Neutrophil (primary cell): ENCODE data around the gene C17orf113.

Experiments
- H3K27ac ChIP-seq: fragments of 200-600 bp; sonication (generic); 2 replicates; pipeline ENCODE4 v1.5.1; 2016; ENCODE audit warnings: mild to moderate bottlenecking, moderate library complexity
- H3K27me3 ChIP-seq: fragments of 200-600 bp; sonication (generic); 2 replicates; pipeline ENCODE4 v1.6.0; 2016; ENCODE audit warnings: mild to moderate bottlenecking
- H3K36me3 ChIP-seq: fragments of 200-600 bp; sonication (generic); 2 replicates; pipeline ENCODE4 v1.5.1; 2017
- H3K4me1 ChIP-seq, 2 experiments: fragments of 200-600 bp in 1 of 2; sonication (generic) in 1 of 2; 1 replicate in 1 of 2; 2 replicates in 1 of 2; pipeline versions ENCODE4 v1.5.1 to v1.6.1; 2013 to 2016; ENCODE audit warnings: low read depth in 1 of 2, low read length in 1 of 2, mild to moderate bottlenecking in 1 of 2, moderate library complexity in 1 of 2; ENCODE audit not compliant: control insufficient read depth in 1 of 2, insufficient read depth in 1 of 2
- H3K4me3 ChIP-seq, 2 experiments: fragments of 200-600 bp in 1 of 2; sonication (generic) in 1 of 2; 1 replicate in 1 of 2; 2 replicates in 1 of 2; pipeline ENCODE4 v1.5.1; 2013 to 2016; ENCODE audit warnings: low read depth in 1 of 2, low read length in 1 of 2, mild to moderate bottlenecking in 1 of 2, moderate library complexity in 1 of 2
- H3K9me3 ChIP-seq: fragments of 200-600 bp; sonication (generic); 2 replicates; pipeline ENCODE4 v1.5.1; 2016
- TF ChIP-seq, protein P1 (sequence below): fragments of 200-600 bp; sonication (generic); IDR thresholded peaks from 2 replicates; pipeline ENCODE4 v1.5.1; 2016; ENCODE audit warnings: antibody characterized with exemption

The C17orf113 gene

DNA sequence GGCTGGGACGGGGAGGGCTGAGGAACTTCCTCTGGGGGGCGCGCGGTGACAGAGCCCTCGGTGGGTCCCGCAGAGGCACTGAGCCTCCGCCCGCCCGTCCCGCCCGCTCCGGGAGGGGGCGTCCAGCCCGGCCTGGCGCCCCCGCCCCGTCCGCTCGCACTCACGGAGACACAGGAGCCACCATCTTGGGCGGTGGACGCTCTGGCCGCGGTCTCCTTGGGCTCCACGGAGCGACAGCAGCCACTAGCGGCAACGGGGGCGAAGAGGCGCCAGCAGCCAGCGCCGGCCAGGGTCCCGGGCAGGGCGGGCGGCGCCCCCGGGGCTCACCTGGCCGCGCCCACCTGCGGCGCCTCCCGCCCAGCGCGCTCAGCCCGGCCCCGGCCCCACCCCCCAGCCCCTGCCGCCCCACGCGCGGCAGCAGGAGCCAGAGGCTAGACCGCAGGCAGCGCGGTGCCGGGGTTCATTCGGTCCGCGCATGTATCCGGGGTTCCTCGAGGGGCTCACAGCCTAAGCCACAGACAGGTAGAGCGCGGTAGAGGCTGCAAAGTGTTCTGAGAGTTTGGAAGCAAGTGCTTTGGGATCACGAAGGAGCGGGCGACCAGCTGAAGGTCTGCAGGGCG lies at the start of gene C17orf113:
C17orf113 (minus strand) TSS at position 209 of the 620 bp plus-strand sequence. CDS start 7,225 bp downstream, outside the sequence.
- TF ChIP-seq, protein P1, sequence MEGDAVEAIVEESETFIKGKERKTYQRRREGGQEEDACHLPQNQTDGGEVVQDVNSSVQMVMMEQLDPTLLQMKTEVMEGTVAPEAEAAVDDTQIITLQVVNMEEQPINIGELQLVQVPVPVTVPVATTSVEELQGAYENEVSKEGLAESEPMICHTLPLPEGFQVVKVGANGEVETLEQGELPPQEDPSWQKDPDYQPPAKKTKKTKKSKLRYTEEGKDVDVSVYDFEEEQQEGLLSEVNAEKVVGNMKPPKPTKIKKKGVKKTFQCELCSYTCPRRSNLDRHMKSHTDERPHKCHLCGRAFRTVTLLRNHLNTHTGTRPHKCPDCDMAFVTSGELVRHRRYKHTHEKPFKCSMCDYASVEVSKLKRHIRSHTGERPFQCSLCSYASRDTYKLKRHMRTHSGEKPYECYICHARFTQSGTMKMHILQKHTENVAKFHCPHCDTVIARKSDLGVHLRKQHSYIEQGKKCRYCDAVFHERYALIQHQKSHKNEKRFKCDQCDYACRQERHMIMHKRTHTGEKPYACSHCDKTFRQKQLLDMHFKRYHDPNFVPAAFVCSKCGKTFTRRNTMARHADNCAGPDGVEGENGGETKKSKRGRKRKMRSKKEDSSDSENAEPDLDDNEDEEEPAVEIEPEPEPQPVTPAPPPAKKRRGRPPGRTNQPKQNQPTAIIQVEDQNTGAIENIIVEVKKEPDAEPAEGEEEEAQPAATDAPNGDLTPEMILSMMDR = no peak
- H3K27me3 ChIP-seq = peaks cover 68% of the 10 kb centered on the region
- H3K4me3 ChIP-seq = peak within 1 kb of the TSS in 1 of 2 experiments; percentile 54
- H3K27ac ChIP-seq = no peak within 1 kb of the TSS
- peaks cover 10 to 11% of the 10 kb centered on the region in 2 experiments for H3K4me1 ChIP-seq
- no peaks in the 10 kb centered on the region for H3K36me3 ChIP-seq
- H3K9me3 ChIP-seq = no peaks in the 10 kb centered on the region

DNA sequence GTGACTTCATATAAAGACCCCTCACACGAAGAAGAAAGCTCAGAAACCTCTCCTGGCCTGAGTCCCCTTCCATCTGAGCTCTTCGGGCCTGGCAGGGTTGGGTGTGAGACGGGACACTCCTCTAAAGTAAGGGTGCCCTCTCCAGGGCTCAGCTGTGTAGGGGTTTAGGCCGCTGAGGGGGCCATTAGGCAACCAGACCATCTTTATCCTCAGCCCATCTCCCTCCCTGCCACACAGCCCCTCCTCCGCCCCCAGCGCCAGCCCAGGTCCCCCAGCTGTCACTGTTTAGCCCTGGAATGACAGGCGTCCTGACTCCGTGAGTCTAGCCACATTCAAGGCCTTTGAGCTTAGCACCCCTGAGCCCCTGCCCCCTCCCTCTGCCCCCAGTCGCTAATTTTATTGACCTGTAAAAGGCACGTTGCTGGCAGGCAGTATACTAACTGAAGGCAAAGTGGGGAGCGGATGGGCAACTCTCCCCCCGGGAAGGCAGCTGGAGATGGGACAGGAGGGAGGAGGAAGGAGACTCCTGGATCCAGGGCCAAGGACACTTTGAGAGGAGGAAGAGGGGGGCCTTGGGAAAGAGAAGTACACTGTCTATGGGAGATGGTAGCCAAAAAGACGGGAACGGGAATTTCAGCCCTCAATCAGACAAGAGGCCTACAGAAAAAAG lies 48.5 kb upstream of the C17orf113 start:
- Histone ChIP-seq H3K27me3 (peaks cover 35% of the 10 kb centered on the region), H3K4me1 (peaks cover 3 to 6% of the 10 kb centered on the region in 2 experiments), H3K36me3 (peaks cover 5% of the 10 kb centered on the region), H3K27ac (no peak overlapping the region), H3K4me3 (no peak overlapping the region), H3K9me3 (no peaks in the 10 kb centered on the region)
- TF ChIP-seq, protein P1 = no peak

DNA sequence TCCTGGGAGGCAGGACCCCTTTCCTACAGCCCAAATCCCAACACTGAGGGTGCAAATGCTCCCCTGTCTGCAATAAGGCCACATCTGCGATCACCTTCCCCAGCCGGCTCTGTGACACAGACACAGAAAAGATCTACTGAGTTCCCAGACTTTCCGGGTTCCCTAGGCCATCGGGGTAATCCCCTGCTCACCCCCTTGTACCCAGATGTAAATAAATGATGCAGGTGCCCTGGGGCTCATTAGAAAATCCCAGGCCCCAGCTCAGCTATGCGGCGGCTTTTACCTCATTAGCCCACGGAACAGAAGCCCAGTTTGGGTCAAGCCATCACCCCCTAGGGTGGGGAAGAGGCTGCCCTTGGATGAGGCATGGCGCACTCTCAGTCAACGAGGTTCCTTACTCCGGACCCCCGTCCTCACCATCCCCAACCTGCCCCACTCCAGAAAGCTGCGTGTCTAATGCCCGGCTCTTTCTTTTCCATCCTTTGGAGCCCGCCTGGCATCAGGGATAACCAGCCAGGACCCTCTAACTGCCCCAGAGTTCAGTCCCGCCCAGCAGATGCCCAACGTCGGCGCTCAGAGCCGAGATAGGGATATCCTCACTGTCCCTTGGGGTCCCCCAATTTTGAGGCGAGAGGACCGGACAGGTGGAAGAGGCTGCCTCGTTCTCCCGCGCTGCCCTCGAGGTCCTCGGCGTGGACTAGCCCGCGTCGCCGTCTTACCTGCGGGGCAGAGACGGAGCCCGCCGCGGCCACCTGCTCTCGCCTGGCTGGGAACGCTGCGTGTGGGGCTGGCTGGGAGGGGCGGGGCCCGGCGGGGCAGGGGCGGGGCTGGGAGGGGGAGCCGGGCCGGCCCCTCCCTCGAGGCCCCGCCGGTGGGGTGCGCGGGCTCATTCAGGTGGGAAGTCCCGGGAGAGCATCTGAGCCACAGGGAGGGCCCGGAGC lies 47.6 kb upstream of the C17orf113 start, which contains the start of gene ZNF385C:
ZNF385C (minus strand) TSS at position 783 of the 941 bp plus-strand sequence. CDS start 35,417 bp downstream, outside the sequence.
- Histone ChIP-seq H3K27ac (no peak within 1 kb of the TSS), H3K4me3 (peak within 1 kb of the TSS in 1 of 2 experiments; percentile 10), H3K36me3 (no peaks in the 10 kb centered on the region), H3K9me3 (no peaks in the 10 kb centered on the region), H3K4me1 (peaks cover 3 to 6% of the 10 kb centered on the region in 2 experiments), H3K27me3 (peaks cover 35% of the 10 kb centered on the region)
- TF ChIP-seq, protein P1 = no peak

DNA sequence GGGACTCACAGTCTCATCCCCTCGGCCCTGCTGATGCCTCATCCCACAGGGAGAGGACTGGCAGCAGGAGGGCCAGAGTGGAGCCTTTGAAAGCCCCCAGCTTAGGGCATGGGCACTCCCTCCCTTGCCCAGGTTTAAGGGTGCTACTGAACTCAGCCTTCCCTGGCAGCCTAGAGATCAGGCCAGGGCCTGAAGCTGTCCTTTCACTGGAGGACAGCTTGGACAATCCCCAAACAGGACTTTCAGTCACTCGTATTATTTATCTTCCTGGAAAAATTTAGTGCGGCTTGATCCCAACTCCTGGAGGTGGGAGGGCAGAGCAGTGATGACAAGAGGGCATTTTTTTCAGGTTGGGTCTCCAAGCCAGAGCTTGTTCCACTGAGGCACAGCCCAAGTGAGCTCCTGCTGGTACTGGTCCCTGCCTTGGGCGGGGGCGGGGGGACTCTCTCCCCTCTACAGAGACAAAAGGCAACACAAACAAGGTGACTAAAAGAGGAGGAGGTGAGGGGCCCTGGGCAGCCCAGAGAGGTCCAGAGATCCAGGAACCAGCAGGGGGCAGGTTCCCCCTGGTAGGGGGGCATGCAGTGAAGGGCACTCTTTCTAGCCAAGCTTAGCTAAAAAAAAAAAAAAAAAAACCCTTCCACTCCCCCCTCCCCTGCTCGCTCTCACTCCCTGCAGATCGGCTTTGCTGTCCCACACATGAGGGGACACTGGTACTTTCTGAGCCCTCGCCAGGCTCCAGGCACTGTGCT lies 46.1 kb upstream of the C17orf113 start:
- H3K36me3 ChIP-seq = no peaks in the 10 kb centered on the region
- no peaks in the 10 kb centered on the region for H3K9me3 ChIP-seq
- TF ChIP-seq, protein P1 = no peak
- peaks cover 35% of the 10 kb centered on the region for H3K27me3 ChIP-seq
- H3K4me3 ChIP-seq = no peak overlapping the region
- no peak overlapping the region for H3K27ac ChIP-seq
- H3K4me1 ChIP-seq = peaks cover 3 to 6% of the 10 kb centered on the region in 2 experiments
